ENCODE data around the gene TARBP1.
"Not testable (repeated sequence)": the region's sequence is repeated elsewhere in the genome, so short reads cannot be mapped to it uniquely, and the experiment has no call there.

TARBP1 gene

GRCh38 chr1:234504251-234504650, 25.3 kb upstream of the TARBP1 start:
- DNase-seq = not testable (repeated sequence)

DNA sequence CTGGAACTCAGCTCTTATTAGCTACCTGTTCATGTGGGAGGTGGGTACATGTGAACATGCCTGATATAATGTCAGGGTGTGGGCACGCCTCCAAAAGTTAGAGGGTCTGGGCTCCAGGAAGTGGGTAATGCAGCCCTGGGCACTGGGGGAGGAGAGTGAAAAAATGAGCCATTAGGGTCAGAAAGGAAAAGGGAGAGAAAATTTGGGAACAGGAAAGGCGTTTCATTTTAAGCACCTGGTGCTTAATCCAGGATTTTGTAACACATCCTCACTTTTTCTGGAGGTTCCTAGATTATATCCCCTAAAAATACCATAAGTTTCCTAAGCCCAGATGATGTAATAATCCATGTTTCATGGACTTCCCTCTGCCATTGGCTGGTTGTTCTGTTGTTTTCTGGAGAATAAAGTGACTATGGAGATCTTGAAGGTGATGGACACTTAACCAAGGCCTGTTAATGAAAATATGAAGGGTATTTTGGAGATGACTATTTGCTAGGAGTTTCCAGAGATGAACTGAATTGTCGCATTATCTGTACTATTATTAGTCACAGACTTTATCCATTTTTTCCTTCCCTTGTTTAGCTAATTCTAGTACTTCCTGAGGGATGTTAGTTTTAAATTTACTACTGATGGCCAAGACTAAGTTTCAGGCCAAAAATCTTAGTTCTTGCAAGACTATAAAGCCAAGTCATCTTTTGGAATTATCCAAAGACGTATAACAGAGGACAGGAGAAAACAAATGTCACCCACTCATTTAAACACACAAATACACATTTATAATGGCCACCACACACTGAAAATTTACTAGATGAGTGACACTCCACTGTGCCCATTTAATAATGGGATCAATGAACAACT, 24.4 kb upstream of the TARBP1 start:
- peak; percentile 17 for DNase-seq

DNA sequence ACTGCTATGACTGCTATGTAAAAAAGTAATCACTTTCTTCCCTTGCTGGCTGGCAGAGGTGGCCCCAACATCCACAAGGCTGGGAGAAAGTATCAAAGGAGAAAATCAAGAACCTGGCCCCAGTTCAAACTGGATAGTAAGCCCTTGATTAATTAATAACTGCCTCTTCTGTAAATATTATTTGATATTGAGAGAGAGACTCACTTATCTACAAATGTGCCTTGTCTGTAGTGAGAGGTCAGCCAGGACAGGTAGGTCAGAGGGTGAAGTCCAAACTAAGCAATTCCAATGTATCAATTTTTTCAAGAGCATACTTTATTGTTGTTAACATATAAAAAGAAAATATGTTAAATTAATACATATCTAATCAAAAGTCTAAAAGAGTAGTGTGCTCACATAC, 23.8 kb upstream of the TARBP1 start:
- DNase-seq = peak; percentile 1

GRCh38 chr1:234500269-234500668, 21.3 kb upstream of the TARBP1 start:
- DNase-seq = peak; percentile 57

- no peak for DNase-seq
Measured at GRCh38 chr1:234499943-234500245, 20.9 kb upstream of the TARBP1 start.

GRCh38 chr1:234499119-234499942, 20.4 kb upstream of the TARBP1 start:
- DNase-seq = peak; percentile 92

- no peak for DNase-seq
Measured at GRCh38 chr1:234498448-234499118, 19.6 kb upstream of the TARBP1 start.

DNA sequence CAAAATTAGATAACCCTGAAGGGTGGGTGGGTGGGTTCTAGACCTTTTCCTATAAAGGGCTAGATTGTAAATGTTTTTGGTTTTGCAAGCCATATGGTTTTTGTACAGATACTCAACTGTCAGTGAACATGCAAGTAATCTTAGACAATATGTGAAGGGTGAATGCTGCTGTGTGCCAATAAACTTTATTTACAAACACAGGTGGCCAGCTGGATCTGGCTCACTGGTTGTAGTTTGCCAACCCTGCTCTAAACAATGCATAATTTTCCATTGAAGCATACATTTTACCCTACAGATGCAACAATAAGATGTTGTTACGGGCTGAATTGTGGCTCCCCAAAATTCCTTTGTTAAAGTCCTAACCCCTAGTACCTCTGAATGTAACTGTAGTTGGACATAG, 18.6 kb upstream of the TARBP1 start:
- DNase-seq = no peak

- peak; percentile 49 for DNase-seq
Measured at GRCh38 chr1:234495231-234495990, 16.4 kb upstream of the TARBP1 start.

GRCh38 chr1:234494049-234494448, 15.1 kb upstream of the TARBP1 start:
- DNase-seq = no peak

- peak; percentile 39 for DNase-seq
Measured at GRCh38 chr1:234490793-234491479, 12.0 kb upstream of the TARBP1 start.

GRCh38 chr1:234489698-234490077, 10.7 kb upstream of the TARBP1 start:
- peak; percentile 42 for DNase-seq

DNA sequence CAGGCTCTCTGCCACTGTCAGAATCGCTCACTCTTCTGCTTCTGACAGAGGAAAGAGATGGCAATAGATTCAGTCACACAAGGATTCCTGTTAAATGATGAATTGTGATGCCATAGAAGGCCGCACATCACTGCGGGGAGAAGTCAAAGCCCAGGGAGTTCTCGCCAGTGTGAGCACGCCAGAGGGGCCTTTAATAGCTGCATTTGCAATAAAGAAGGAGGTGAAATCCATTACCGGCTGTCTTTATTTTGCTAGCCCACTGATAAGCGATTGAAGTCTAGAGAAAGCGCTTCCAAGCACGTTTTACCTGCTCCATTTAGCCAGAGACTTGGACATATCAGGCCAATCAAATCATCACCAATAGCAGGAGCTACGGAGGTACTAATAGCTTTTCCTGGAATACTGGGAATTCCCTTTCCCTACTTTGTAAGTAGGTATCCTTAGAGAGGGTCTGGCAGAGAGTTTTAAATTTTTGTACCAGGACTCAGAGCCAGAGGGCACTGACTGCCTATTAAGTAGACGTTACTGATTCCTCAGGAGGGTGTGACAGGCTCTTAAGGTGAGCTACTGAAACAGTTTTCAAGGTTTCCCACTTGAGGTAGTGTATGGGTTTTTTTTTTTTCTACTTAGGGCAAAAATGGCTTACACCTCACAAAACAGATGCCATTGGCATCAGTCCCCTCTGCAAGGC, 10.2 kb upstream of the TARBP1 start:
- peak; percentile 50 for DNase-seq

GRCh38 chr1:234488054-234489006, 9.4 kb upstream of the TARBP1 start:
- peak; percentile 62 for DNase-seq

DNA sequence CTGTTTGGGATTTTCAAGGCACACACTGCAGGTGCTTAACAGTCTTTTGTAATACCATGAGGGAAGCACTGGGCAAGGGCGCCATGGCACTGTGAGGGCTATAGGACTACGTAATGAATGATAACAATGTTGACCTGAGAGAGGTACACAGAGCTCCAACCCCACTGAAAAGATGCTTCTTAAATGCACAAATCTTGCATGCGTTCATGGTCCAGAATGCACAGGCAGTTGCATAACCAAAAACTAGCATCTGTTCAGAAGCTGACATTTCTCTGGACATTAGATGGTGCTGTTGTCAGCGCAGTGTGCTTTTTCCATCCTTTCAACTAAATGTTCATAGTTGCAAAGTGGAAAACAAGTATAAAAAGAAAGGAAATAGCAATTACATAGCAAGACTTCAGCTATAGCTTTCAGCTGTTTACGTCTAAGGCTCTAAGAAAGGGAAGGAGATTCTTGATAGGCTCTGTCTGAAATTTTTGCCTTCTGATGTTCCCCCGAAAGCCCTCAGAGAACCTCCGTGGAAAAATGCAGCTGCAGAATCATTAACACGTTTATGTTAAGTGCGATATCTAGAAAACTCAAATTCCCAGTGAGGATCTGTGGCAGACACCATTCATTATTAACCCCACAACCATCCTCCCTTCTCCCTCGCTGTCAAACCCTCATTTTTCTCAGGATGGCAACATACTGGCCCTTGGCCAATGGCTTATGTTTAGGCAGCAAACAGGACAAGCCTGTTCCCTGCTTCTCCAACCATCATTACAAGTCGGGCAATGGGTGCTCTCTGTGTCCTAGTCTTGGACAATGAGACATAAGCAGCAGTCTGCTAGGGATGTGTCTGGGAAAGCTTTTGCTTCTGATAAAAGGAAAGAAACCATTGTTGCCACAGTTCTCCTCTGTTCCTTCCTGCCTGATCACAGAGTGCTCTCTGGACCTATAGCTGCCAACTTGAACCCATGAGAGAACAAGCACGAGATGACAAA, 8.2 kb upstream of the TARBP1 start:
- DNase-seq = peak; percentile 48

DNA sequence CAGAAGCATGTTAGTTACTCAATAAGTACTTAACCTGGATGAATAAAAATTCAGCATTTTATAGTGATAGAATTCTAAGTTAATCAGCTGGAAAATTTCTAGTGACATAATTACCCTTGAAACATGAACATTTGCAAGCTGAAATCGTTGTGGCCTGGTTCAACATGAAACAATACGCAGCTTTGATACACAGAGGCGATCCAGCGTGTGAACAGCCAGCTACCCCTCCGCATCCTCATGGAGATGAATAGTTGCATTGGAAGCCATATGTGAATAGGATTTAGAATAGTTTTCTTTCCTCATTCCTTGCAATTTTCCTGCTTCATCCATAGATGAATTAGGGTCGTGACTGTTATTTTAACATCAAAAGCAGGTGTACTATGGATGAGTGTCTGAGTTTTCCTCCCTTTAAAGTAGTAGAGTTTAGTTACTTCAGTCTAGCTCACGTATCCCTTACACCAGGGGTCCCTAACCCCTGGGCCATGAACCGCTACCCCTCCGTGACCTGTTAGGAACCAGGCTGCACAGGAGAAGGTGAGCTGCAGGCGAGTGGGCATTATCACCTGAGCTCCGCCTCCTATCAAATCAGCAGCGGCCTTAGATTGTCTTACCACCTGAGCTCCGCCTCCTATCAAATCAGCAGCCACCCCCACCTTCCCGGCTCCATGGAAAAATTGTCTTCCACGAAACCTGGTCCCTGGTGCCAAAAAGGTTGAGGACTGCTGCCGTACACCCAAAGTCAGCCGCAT, 6.2 kb upstream of the TARBP1 start:
- no peak for DNase-seq

DNA sequence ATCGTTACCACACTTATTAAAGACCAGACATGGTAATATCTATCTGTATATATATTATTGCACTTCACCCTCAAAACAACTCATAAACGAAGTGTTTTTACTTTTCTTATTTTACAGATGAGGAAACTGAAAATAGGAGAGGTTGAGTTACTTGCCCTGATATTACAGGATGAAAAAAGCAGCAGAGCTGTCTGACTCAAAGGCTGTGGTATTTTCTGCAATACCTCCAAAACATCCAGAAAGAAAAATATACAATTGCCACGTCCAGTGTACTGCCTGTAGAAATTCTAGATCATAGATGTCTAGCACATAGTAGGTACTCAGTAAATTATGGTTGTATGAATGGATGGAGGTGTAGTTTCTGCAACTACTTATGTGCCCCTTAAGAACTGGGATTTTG, 5.2 kb upstream of the TARBP1 start:
- DNase-seq = no peak

GRCh38 chr1:234481771-234482170, 2.8 kb upstream of the TARBP1 start:
- no peak for DNase-seq
